Ishikawa (cell line): ENCODE measurements around the gene MPI.

Source experiments
- CEBPB ChIP-seq: IDR thresholded peaks from 2 replicates; pipeline ENCODE4 v1.6.1; 2012
- CREB1 ChIP-seq: IDR thresholded peaks from 2 replicates; pipeline ENCODE4 v1.6.1; 2012; ENCODE audit warnings: low read depth

DNA sequence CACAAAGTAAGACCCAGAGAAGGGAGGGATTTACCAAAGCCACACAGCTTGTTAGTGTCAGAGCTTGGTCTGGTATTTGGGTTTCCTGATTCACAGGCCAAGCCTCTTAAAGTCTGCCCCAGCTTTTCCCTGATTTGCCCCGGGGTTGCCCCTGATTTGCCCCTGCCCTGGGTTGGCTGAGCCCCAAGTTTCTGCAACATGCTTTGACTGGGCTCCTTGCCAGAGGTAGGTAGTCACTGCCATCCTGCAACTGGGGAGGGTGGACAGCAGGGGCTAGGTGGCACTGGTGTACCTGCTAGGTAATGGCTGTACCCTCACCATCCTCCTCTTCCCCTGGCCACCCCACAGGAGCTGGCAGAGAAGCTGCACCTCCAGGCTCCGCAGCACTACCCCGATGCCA lies 2.5 kb downstream of the MPI start:
- TF ChIP-seq CREB1 (no peak), CEBPB (no peak)
